Effector memory CD4-positive, alpha-beta T cell (primary cell): Measurements from ENCODE around the gene DERL2.
A peak's percentile ranks its signal among the peaks of the same experiment; 100 is the strongest.

Experiments
- DNase-seq, 3 donors: peaks; one replicate each; pipeline ENCODE4 v3.0.0-alpha.2; 2020
- H3K27ac ChIP-seq: 2 replicates; pipeline ENCODE4 v1.7.0; 2013; ENCODE audit warnings: mild to moderate bottlenecking, low read length, moderate library complexity; ENCODE audit not compliant: insufficient read depth, poor library complexity, severe bottlenecking
- H3K27me3 ChIP-seq: replicated peaks from 2 replicates; pipeline ENCODE4 v1.7.0; 2013; ENCODE audit warnings: mild to moderate bottlenecking, low read length; ENCODE audit not compliant: insufficient read depth, control insufficient read depth, poor library complexity, severe bottlenecking
- H3K36me3 ChIP-seq: 2 replicates; pipeline ENCODE4 v1.7.0; 2013; ENCODE audit warnings: mild to moderate bottlenecking, low read length, moderate library complexity; ENCODE audit not compliant: control insufficient read depth, insufficient read depth
- H3K4me1 ChIP-seq: 2 replicates; pipeline ENCODE4 v1.7.0; 2013; ENCODE audit warnings: low read length, mild to moderate bottlenecking; ENCODE audit not compliant: control insufficient read depth, insufficient read depth, poor library complexity, severe bottlenecking
- H3K4me3 ChIP-seq: 2 replicates; pipeline ENCODE4 v1.7.0; 2013; ENCODE audit warnings: low read length, low read depth, mild to moderate bottlenecking; ENCODE audit not compliant: insufficient read depth, poor library complexity, severe bottlenecking
- H3K9me3 ChIP-seq: 2 replicates; pipeline ENCODE4 v1.7.0; 2013; ENCODE audit warnings: mild to moderate bottlenecking, low read length, moderate library complexity; ENCODE audit not compliant: control insufficient read depth

Gene DERL2

DNA sequence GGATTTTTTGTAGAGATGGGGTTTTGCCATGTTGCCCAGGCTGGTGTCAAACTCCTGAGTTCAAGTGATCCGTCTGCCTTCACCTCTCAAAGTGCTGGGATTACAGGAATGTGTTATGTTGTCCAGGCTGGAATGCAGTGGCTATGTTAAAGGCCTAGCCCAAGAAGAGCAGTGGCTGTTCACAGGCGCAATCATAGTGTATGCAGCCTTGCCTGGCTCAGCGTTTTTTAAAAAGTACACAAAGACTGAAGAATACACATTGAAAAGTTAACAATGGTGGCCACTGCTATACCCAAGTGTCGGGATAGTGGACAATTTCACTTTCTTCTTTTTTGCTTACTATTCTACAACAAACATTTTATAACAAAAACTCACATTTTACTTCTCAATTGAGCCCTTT lies 7.0 kb downstream of the DERL2 start:
- Histone ChIP-seq H3K4me1 (no peaks in the 10 kb centered on the region), H3K9me3 (no peaks in the 10 kb centered on the region), H3K36me3 (peaks cover 73% of the 10 kb centered on the region), H3K27ac (no peak overlapping the region), H3K27me3 (no peaks in the 10 kb centered on the region), H3K4me3 (no peak overlapping the region)
- DNase-seq, result no peak

DNA sequence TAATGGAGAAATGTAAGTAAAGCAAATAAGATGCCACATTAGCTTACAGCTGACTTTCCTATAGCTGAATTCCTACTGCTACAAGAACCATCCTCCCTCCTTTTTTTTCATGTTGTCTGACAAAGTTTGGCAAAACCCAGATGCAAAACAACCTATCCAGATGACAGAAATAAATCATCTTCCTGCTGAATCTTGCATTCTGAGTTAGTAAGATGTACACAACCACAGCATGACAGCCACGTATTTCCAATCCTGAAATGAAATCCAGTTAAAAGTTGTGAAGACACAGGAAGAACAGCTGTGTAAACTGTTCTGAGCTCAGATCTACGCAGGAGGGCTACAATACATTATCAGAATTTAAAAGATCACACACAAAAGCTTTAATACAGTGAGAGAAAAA lies 12.1 kb downstream of the DERL2 start:
- Histone ChIP-seq H3K4me3 (no peak overlapping the region), H3K4me1 (no peaks in the 10 kb centered on the region), H3K27ac (no peak overlapping the region), H3K9me3 (no peaks in the 10 kb centered on the region), H3K36me3 (peaks cover 44% of the 10 kb centered on the region), H3K27me3 (no peaks in the 10 kb centered on the region)
- no peak for DNase-seq

DNA sequence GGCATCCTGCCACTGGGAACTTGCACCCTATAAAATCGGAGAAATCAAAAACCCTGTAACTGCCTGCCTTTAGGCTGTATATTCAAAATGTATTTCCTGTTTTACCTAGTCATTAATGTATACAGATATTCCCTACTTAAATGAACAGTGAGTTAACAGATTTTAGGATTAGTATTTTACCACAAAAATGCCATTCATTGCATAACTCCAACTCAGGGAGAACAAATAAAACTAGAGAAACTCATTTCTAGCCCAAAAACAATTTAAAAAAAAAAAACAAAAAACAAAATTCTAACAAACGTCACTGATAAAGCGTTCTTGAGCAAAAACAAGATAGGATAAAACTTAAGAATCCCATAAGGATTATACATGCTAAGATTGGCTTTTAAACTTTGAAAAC lies 13.5 kb downstream of the DERL2 start:
- Histone ChIP-seq H3K27ac (no peak overlapping the region), H3K4me3 (no peak overlapping the region), H3K9me3 (no peaks in the 10 kb centered on the region), H3K27me3 (no peaks in the 10 kb centered on the region), H3K4me1 (peaks cover 1% of the 10 kb centered on the region), H3K36me3 (peaks cover 30% of the 10 kb centered on the region)
- DNase-seq, result no peak

DNA sequence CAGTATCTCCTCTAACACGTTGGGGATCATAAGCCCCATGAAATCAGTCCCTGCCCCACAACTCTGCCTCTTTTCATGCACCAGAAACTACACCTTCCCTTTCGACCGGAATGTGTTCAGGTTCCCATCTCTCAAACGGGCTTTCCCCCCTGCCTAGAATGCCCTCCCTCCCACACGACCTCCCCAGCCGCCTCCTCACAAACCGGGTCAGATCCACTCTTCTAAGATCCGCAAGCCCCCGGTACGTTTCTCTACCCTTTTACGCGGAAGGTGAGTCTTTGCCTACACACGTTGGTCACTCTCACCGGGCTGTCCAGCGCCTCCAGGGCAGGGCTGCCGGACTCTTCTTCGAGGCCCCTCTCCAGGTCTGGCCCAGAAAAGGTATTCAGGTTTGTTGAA lies 17.9 kb downstream of the DERL2 start:
- peak overlapping the region; percentile 69 for H3K4me3 ChIP-seq
- H3K27me3 ChIP-seq, result no peaks in the 10 kb centered on the region
- peaks cover 4% of the 10 kb centered on the region for H3K36me3 ChIP-seq
- H3K4me1 ChIP-seq, result peaks cover 6% of the 10 kb centered on the region
- H3K27ac ChIP-seq, result no peak overlapping the region
- no peaks in the 10 kb centered on the region for H3K9me3 ChIP-seq
- no peak for DNase-seq

DNA sequence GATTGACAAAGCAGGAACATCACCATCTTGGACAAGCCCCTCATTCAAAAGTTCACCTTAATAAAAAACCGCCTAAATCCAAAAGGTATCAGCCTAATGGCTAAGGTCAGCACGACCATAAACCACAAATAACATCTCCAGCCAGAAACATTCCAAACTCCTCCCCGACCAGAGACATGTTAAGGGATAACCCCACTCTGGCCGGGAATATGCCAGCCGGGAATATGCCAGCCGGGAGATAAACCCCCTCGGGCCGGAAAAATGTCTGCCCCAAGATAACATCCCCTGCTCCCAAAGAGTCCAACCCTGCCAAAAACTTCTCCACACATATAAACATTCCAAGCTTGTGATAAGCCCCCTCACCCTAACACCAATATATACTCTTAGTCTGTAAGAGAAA lies 18.6 kb downstream of the DERL2 start:
- no peaks in the 10 kb centered on the region for H3K9me3 ChIP-seq

DNA sequence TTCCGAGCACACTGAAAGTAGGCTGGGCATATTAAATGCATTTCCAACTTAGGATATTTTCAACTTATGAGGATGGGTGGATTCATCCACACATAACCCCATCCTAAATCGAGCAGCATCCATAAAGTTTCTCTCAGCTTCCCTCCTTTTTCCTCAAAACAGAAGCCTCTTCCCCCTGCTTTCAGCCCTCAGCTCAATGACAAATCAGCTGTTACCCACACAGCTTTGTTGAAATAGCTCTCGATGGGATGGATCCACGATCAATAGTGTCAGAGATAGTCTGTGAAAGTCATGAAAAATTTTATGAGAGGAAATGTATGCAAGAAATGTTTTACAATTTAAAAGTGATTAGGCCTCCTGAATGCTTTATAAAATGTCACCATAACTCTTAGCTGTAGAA lies 19.7 kb downstream of the DERL2 start:
- Histone ChIP-seq H3K4me3 (no peak overlapping the region), H3K4me1 (peaks cover 6% of the 10 kb centered on the region), H3K36me3 (peaks cover 3% of the 10 kb centered on the region), H3K27ac (no peak overlapping the region), H3K9me3 (no peaks in the 10 kb centered on the region), H3K27me3 (no peaks in the 10 kb centered on the region)
- DNase-seq, result no peak

More for the DNA sequence above, 18.6 kb downstream of the DERL2 start:
- Histone ChIP-seq H3K4me3 (peak overlapping the region; percentile 69), H3K27me3 (no peaks in the 10 kb centered on the region), H3K4me1 (peaks cover 6% of the 10 kb centered on the region), H3K27ac (no peak overlapping the region), H3K36me3 (peaks cover 6% of the 10 kb centered on the region)
- DNase-seq, result no peak

DNA sequence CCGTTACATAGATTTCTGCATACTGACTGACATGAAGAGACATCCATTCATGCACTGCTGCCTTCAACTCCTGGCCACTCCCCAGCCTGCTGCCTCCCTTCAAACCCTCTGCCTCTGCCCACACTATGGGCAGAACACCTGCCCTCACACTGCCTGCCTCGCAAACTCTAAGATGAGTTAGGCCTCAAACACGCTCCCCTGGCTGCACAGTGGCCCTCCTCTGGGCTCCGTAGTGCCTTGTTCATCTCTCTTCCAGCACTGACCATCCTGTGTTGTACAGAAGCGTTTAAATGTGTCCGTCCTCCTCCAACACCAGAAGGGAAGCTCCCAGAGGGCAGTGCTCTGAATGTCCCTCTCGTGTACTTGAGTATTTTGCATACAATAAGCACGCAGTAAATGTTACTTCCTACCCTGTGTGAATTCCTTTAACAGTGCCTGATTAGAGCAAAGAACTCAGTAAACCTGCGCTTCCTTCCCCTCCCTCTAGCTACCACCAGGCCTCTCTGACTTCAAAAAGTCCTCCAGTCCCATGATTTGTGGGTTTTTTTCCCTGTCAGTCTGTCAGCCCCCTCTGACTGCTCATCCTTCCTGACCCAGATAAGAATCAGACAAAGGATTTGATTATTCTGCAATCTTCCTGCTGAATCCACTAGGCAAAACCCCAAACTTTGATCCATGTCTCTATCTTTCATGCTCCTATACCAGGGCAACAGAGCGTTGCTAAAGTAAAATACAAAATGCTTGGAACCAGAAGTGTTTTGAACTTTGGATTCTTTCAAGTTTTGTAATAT lies 21.1 kb downstream of the DERL2 start:
- H3K27me3 ChIP-seq, result no peaks in the 10 kb centered on the region
- H3K36me3 ChIP-seq, result peaks cover 8% of the 10 kb centered on the region
- no peak overlapping the region for H3K27ac ChIP-seq
- no peak overlapping the region for H3K4me3 ChIP-seq
- no peaks in the 10 kb centered on the region for H3K9me3 ChIP-seq
- DNase-seq, result no peak
- peaks cover 6% of the 10 kb centered on the region for H3K4me1 ChIP-seq

DNA sequence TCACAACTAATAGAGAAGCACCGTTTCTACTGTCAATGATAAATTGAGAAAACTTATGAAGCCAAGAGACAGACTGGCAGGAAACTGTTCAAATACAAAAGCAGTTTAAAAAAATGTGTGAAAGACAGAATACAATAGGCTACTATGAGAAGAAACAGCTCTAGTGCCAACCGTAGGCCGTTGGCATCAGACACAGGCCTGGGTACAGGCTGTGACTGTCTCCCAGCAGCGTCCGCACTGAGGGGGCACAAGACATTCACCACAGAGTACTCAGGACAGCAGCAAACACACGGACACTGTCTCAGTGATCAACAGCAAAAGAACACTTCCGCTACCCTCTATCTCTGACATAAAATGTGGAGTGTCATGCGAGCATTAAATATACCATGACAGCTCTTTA lies 39.2 kb downstream of the DERL2 start:
- Histone ChIP-seq H3K4me3 (no peak overlapping the region), H3K9me3 (no peaks in the 10 kb centered on the region), H3K27me3 (no peaks in the 10 kb centered on the region), H3K27ac (no peak overlapping the region), H3K36me3 (peaks cover 34% of the 10 kb centered on the region), H3K4me1 (no peaks in the 10 kb centered on the region)
- DNase-seq, result no peak

DNA sequence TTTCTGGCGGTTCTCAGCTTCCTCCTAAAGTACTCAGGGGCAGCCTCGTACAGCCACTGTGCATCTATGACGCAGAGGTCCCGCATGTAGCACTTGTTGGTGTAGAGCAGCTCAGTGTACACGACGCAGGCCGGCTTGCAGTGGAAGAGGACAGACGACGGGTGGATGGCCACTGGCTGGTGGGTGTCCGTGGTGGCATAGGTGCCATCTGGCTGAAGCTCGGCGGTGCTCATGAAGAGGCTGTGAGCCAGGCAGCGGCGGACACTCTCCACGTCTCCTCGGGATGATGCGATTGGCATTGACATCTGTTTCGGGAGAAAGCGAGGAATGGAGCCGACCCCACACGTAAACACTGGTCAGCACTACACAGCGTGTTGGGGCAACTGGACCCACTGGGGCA lies 41.8 kb downstream of the DERL2 start:
- peaks cover 4% of the 10 kb centered on the region for H3K4me1 ChIP-seq
- H3K9me3 ChIP-seq, result no peaks in the 10 kb centered on the region
- peaks cover 31% of the 10 kb centered on the region for H3K36me3 ChIP-seq
- H3K27ac ChIP-seq, result no peak overlapping the region
- no peak overlapping the region for H3K4me3 ChIP-seq
- H3K27me3 ChIP-seq, result no peaks in the 10 kb centered on the region
- DNase-seq, result no peak

DNA sequence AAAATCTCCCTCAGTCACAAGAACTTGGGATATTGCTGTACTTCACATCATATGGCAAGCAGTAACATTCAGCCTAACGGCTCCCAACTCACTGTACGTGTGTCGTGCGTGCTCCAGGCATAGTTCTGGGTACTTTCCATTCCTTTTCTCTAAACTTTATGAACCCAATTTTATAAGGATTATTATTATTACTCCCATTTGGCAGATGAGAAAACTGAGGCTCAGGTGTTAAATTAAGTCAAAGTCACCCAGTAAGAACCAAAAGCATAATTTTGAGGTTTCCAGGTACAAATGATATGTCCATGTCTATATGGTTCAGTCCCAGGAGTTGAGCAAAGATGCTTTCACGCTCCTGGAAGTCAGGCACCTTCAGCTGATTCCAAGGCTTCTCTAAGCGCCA lies 42.2 kb downstream of the DERL2 start:
- peaks cover 4% of the 10 kb centered on the region for H3K4me1 ChIP-seq
- no peaks in the 10 kb centered on the region for H3K9me3 ChIP-seq
- H3K36me3 ChIP-seq, result peaks cover 31% of the 10 kb centered on the region
- DNase-seq, result no peak
- no peak overlapping the region for H3K4me3 ChIP-seq
- H3K27me3 ChIP-seq, result no peaks in the 10 kb centered on the region
- H3K27ac ChIP-seq, result no peak overlapping the region
